Upper lobe of left lung (tissue), 4 donors: ENCODE measurements around the gene PLCB4.

Experiments used
- CTCF ChIP-seq, 6 experiments: fragments of 450-650 bp in 4 of 6; fragments of 200-600 bp in 2 of 6; sonication (generic) in 2 of 6; IDR thresholded peaks; one replicate each; pipeline ENCODE4 v1.5.1; 2016 to 2019; ENCODE audit warnings: antibody characterized with exemption in 6 of 6
- EP300 ChIP-seq, 4 donors: sonication (generic); formaldehyde crosslinking; IDR thresholded peaks; one replicate each; pipeline ENCODE4 v1.5.1; 2017; ENCODE audit warnings: antibody characterized with exemption in 4 of 4, control low read depth in 2 of 4
- POLR2A ChIP-seq, 4 donors: fragments of 450-650 bp; IDR thresholded peaks; one replicate each; pipeline ENCODE4 v1.5.1; 2016 to 2017; ENCODE audit warnings: antibody characterized with exemption in 4 of 4, mild to moderate bottlenecking in 2 of 4

- TF ChIP-seq CTCF (IDR thresholded peaks at IDR 0.05) (no peak), POLR2A (IDR thresholded peaks at IDR 0.05) (no peak), EP300 (IDR thresholded peaks at IDR 0.05) (no peak)
These were observed 285.7 kb downstream of the PLCB4 start for GRCh38 chr20:9354579-9354978.
